Tibial nerve (tissue), 4 donors: ENCODE results near the gene LPCAT3. TPM values are rescaled to one million over a fixed set of nuclear protein-coding genes. Genes with fewer than 3 reads are reported as not detected.

Experiments used
- DNase-seq, 2 donors: peaks; one replicate each; pipeline ENCODE4 v3.0.0-alpha.2; 2019; ENCODE audit warnings: low spot score in 2 of 2
- H3K27ac ChIP-seq, 4 donors: fragments of 200-600 bp; sonication (generic) in 3 of 4; one replicate each; pipeline ENCODE4 v1.5.1; 2017 to 2019; ENCODE audit warnings: mild to moderate bottlenecking in 1 of 4
- H3K27me3 ChIP-seq, 2 donors: fragments of 200-600 bp; sonication (generic) in 1 of 2; one replicate each; pipeline versions ENCODE4 v1.5.1 to v1.6.0; 2017 to 2019
- H3K36me3 ChIP-seq, 3 donors: fragments of 200-600 bp; sonication (generic); one replicate each; pipeline ENCODE4 v1.5.1; 2018 to 2019
- H3K4me1 ChIP-seq, 4 donors: fragments of 200-600 bp; sonication (generic) in 3 of 4; one replicate each; pipeline ENCODE4 v1.5.1; 2017 to 2019
- H3K4me3 ChIP-seq, 4 donors: fragments of 200-600 bp; sonication (generic) in 3 of 4; one replicate each; pipeline ENCODE4 v1.5.1; 2017 to 2019; ENCODE audit warnings: mild to moderate bottlenecking in 1 of 4, moderate library complexity in 1 of 4
- H3K9me3 ChIP-seq, 4 donors: fragments of 200-600 bp; sonication (generic) in 3 of 4; one replicate each; pipeline ENCODE4 v1.5.1; 2017 to 2019
- CTCF ChIP-seq, 5 experiments: fragments of 200-600 bp in 3 of 5; fragments of 450-650 bp in 2 of 5; sonication (generic) in 3 of 5; IDR thresholded peaks; one replicate each; pipeline ENCODE4 v1.5.1; 2016 to 2019; ENCODE audit warnings: antibody characterized with exemption in 5 of 5, mild to moderate bottlenecking in 3 of 5, moderate library complexity in 2 of 5
- EP300 ChIP-seq, 2 donors: sonication (generic); formaldehyde crosslinking; IDR thresholded peaks; one replicate each; pipeline ENCODE4 v1.6.1; 2017; ENCODE audit warnings: antibody characterized with exemption in 2 of 2, mild to moderate bottlenecking in 1 of 2
- POLR2A ChIP-seq, 2 donors: fragments of 450-650 bp; IDR thresholded peaks; one replicate each; pipeline ENCODE4 v1.6.1; 2017; ENCODE audit warnings: antibody characterized with exemption in 2 of 2, mild to moderate bottlenecking in 2 of 2, moderate library complexity in 2 of 2
- WGBS, 2 donors: methylation state at CpG; one replicate each; pipeline ENCODE4 v1.1.5; 2018; 5-methylcytosine and 5-hydroxymethylcytosine counted together
- total RNA-seq, 4 donors: library from RNA; depleted of rRNA; stranded (reverse); fragments of >200 nt; gene quantifications; one replicate each; pipeline ENCODE4 v1.1.0, GENCODE V29; 2016

LPCAT3 gene
- total RNA-seq, 4 donors from 2014 or later, result 19.7 to 29.7 (median 23.8) TPM

GRCh38 chr12:6935371-6936193 lies 82.7 kb downstream of the LPCAT3 start:
- H3K27ac ChIP-seq, result peak overlapping the region in 3 of 4 donors; percentile 22 to 74 (median 65)

DNA sequence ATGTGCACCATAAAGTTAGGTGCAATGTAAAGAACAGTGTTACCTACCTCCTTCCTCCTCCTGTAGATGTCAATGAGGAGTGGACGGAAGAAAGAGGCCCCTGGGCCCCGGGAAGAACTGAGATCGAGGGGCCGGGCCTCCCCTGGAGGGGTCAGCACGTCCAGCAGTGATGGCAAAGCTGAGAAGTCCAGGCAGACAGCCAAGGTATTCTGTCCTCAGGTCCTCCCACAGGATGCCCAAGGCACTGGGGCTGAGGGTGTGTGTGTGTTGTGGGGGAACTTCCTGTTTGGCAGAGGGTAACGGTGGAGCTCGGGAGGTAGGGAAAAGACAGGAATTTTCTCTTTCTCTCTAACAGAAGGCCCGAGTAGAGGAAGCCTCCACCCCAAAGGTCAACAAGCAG lies 84.2 kb downstream of the LPCAT3 start:
- no peak overlapping the region for H3K4me3 ChIP-seq

More at GRCh38 chr12:6935371-6936193, 82.7 kb downstream of the LPCAT3 start:
- no peak for DNase-seq
- no peak overlapping the region for H3K4me3 ChIP-seq
- 40 to 47% methylated on average over 14 of the region's 14 CpGs for WGBS, 2 donors
- no peaks in the 10 kb centered on the region for H3K9me3 ChIP-seq
- H3K36me3 ChIP-seq, result peaks cover 0 to 49% (median 5%) of the 10 kb centered on the region in 3 donors
- TF ChIP-seq EP300 (IDR thresholded peaks at IDR 0.05) (no peak), CTCF (IDR thresholded peaks at IDR 0.05) (no peak), POLR2A (IDR thresholded peaks at IDR 0.05) (no peak)
- no peaks in the 10 kb centered on the region for H3K27me3 ChIP-seq
- H3K4me1 ChIP-seq, result peaks cover 0 to 83% (median 35%) of the 10 kb centered on the region in 4 donors

DNA sequence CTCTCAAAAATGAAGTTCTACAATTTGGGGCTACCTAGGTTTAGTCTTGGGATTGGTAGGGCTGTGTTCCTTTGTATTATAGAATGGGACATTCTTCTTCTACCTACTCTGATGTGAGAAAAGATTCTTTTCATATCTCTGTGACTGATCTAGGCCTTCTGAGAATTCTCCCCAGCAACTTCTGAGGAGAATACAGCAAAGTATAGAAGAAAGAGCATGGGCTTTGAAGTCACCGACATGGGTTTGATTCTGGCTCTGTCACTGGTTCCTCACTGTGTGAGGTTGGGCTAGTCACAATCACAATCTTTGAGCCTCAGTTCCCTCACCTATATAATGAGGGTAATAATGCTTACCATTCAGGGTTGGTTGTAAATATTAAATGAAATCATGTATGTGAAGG lies 85.5 kb downstream of the LPCAT3 start:
- Histone ChIP-seq H3K27ac (peak overlapping the region in 2 of 4 donors; percentile 5 to 65), H3K4me1 (peaks cover 0 to 83% (median 37%) of the 10 kb centered on the region in 4 donors)
- DNase-seq, result no peak

More for the DNA sequence above, 84.2 kb downstream of the LPCAT3 start:
- H3K36me3 ChIP-seq, result peaks cover 0 to 37% (median 5%) of the 10 kb centered on the region in 3 donors
- TF ChIP-seq POLR2A (IDR thresholded peaks at IDR 0.05), result no peak
- TF ChIP-seq CTCF (IDR thresholded peaks at IDR 0.05), result no peak
- no peak for TF ChIP-seq EP300 (IDR thresholded peaks at IDR 0.05)
- H3K9me3 ChIP-seq, result no peaks in the 10 kb centered on the region
- H3K4me1 ChIP-seq, result peaks cover 0 to 93% (median 45%) of the 10 kb centered on the region in 4 donors
- H3K27me3 ChIP-seq, result no peaks in the 10 kb centered on the region
- 30 to 36% methylated on average over 8 of the region's 8 CpGs for WGBS, 2 donors
- no peak for DNase-seq
- peak overlapping the region in 3 of 4 donors; percentile 42 to 74 (median 65) for H3K27ac ChIP-seq

GRCh38 chr12:6929466-6930452 lies 88.5 kb downstream of the LPCAT3 start:
- WGBS, 2 donors, result 41 to 44% methylated on average over 7 of the region's 7 CpGs

More for the DNA sequence above, 85.5 kb downstream of the LPCAT3 start:
- no peaks in the 10 kb centered on the region for H3K9me3 ChIP-seq
- 39 to 44% methylated on average over 1 of the region's 1 CpG for WGBS, 2 donors
- TF ChIP-seq EP300 (IDR thresholded peaks at IDR 0.05) (no peak), CTCF (IDR thresholded peaks at IDR 0.05) (no peak), POLR2A (IDR thresholded peaks at IDR 0.05) (no peak)
- peaks cover 0 to 34% (median 5%) of the 10 kb centered on the region in 3 donors for H3K36me3 ChIP-seq
- no peaks in the 10 kb centered on the region for H3K27me3 ChIP-seq
- H3K4me3 ChIP-seq, result no peak overlapping the region

More at GRCh38 chr12:6929466-6930452, 88.5 kb downstream of the LPCAT3 start:
- no peak for DNase-seq
- TF ChIP-seq POLR2A (IDR thresholded peaks at IDR 0.05), result no peak
- no peak for TF ChIP-seq CTCF (IDR thresholded peaks at IDR 0.05)
- TF ChIP-seq EP300 (IDR thresholded peaks at IDR 0.05), result no peak
- peak overlapping the region; percentile 78 to 96 (median 88) for H3K4me3 ChIP-seq
- no peaks in the 10 kb centered on the region for H3K27me3 ChIP-seq
- H3K4me1 ChIP-seq, result peaks cover 1 to 84% (median 50%) of the 10 kb centered on the region in 4 donors
- peak overlapping the region; percentile 96 to 99 (median 98) for H3K27ac ChIP-seq
- no peaks in the 10 kb centered on the region for H3K9me3 ChIP-seq
- peaks cover 0 to 14% (median 0%) of the 10 kb centered on the region in 3 donors for H3K36me3 ChIP-seq
